CD4-positive, alpha-beta T cell treated with Interleukin-4 for 1 hour (primary cell): Measurements from ENCODE around the gene ZNF503.

Experiments used
- DNase-seq, 2 donors: peaks; one replicate each; pipeline ENCODE4 v3.0.0-alpha.2; 2020 to 2022

ZNF503 gene

DNA sequence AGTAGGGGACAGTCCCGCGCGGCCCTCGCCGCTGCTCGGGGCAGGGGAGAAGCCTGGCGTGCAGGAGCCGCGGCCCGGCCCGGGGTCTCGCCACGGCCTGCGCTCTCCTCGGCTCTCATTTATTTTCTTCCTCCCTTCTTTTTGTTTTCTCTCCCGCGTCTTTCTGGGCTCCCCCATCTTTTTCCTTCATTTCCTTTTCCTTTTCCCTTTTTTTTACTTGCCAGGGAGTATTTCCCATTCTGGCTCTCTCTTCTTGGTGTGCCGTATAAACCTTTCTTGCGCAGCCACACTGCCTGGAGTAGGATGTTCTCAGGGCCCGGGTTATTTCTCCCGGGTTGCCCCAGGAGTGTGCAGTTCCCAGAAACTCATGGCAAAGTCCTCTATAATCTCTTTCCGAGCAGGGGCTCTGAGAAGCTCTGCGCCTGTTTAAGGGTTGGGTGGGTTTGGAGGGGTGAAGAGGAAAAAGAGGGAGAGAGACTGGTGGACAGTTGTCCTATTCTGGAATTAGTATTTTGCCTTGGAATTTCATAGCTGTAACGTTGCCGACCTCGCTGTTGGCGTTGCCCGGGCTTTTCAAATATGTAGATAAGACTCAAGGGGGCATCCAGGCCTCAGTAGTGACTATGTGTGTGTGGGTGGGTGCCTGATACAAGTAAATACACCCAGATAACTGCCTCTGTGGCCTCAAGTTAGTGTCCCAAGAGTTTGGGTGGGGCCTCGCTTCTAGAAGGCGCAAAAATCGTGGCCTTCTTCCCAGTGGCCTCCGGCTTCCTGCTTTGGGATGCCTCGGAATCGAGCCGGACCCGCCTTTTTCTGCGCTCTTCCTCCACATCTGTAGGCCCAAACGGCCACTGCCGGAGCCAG, 4.3 kb upstream of the ZNF503 start:
- DNase-seq, result no peak

DNA sequence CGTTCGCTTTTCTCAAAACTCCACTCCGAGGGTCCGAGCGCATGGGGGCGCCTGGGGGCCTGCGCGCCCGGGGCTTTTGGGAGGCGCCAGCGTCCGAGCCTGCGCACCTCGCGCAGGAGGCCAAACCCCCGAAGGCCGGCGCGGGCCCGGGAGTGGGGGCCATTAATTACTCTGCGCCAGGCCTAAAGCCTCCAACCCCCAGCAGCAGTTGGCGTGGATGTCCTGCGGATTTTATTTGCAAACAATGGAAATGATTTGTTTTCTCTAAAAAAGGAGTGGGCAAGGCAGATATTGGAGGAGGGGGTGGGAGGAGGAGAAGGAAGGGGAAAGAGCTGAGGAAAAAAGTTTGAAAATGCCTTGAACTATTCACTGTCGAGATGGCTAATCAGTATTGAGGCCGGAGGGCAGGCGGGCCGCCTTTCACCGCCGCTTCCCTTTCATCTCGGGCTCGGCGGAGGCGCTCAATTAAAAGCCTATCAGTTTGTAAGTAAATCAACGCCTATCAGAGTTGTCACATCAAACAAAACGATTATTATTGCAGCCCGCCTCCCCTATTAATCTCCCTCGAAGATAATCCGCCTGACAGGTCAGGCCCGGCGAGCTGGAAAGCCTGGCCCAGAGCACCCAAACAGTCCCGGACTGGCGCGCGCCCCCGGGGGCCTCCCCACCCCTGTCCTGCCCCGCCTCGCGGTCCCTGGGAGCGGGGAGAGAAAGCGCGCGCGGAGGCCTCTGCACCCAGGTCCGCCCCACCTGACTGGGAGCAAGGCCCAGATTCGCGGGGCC, 3.4 kb upstream of the ZNF503 start:
- no peak for DNase-seq

DNA sequence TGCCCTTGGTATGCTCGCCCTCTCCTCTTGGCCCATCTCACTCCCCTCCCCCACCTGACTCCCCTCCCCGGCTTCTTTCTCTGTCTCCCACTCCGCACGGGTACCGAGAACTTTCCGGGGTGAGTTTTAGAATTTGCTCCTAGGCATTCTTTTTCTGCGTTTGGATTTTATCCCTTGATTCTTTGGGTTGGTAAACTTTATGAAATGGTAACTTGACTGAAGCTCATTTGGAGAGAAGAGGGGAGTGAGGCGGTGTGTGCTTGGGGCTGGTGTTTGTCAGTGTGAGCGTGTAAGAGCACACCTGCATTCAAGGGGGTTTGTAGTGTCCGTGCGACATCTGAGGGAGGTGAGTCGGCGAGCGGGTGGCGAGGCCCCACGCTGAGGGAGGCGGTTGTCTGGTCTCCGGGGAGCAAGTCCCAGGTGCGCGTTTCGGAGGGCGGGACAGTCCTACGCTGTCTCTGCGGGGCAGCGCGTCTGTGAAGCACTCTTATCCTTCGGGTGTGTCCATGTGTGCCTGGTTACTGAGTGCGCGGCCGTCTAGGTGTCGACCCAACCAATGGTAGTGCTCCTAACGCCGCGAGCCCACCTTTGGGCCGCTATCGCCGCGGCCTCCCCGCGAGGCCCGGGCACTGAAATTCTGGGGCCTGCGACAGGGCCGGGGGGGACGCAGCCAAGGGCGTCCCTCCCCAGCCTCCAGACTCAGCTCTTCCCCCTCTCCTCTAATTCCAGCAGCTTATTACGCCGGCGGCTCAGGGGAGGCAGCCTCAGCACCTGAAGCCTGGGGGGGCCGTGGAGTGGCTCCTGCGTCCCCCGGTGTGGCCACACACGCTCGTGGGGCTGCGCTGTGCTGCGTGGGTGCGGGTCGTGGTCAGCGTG, 2.6 kb upstream of the ZNF503 start:
- DNase-seq, result no peak

DNA sequence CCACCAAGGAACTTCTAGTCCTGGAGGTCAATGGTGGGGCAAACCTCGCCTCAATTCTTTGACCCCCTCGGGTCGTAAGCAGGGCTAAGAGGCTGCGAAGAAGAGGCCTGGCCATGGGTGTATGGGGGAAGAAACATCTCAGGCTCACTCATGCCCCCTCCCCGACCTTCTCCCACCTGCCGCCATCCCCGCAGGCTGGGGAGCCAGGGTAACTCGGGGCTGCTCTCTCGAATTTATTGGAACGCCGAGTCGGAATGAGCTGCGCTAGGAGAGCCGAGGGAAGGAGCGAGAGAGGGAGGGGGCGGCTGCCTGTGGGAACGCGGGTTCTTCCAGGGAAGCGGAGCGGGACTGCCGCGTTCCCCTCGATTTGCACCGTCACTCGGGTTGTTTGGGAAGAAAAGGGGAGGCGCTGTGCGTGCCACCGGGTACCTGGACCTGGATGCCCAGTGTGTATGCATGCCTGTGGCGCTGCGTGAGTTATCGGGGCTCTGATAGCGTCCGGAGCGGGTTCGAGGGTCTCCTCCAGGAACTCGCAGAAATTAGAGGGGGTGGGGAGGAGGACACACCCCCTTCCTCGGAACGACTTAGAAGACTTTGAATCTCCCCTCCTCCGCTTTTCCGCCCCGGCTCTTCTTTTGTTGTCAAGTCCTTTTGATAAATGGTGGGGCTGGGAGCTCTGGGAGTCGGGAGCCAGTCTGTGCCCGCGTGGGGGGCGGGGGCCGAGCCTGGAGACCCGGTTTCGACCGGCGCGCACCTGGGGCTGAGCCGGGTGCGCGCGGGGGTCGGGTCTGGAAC, 1.8 kb upstream of the ZNF503 start:
- no peak for DNase-seq

DNA sequence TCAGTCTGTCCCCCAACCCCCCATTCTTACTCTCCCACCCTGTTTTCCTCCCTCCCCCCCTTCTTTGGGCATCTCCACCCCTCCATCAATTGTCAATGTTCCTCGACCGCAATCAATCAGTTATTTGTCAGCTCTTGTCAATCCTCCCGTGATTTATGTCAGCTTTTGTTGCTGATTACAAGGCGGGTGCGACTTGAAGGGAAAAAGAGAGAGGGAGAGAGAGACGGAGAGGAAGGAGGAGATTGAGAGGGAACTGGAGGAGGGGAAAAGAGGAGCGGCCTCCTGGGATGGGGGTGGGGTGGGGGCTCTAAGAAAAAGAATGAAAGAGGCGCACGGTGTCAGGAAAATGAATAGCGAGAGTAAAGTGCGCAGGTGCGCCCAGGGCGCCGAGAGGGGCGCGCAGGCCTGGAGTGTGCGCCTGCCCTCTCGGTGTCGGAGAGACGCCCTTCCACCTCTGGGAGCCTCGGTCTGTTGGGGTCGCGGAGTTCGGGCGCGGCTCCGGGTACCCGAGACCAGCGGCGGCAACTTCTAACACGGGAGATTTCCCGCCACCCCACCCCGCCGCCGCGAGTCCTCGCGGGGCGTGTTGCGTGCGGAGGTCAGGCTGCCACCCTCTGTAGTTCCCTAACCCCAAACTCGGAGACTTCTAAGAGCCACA, 1.1 kb upstream of the ZNF503 start:
- no peak for DNase-seq

DNA sequence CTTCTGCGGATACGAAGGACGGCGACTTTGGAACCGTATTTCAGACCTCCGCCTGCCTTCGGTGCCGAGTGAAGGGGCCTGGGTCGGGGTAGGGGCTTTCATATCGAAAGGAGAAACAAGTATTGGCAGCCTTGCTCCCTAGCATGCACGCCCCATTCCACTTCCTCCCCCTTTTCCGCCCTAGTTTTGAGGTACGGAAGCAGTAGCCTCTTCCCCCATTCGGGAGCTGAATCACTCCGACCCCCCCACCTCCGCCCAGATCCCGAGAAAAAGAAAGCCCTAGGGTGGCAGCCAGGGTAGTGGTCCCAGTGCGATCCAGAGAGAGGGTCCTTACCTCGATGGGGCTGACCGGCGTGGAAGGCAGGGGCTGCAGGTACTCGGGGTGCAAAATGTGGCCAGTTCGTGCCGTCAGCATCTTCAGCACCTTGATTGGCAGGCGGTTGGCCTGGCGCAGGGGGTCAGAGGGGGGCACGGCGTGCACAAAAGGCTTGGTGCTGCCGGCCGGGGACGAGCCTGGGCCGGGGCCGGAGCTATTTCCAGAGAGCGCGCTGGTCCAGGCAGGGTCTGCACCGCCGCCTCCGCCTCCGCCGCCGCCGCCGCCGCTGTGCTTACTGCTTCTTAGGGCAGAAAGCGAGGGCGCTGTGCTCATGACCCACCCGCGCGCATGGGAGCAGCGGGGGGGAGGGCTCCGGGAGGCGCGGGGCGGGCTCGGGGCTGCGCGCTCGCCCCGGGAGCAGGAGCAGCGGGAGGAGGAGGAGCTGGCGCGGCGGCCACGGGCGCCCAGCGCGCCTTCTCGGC, 594 bp downstream of the ZNF503 start:
- no peak for DNase-seq

DNA sequence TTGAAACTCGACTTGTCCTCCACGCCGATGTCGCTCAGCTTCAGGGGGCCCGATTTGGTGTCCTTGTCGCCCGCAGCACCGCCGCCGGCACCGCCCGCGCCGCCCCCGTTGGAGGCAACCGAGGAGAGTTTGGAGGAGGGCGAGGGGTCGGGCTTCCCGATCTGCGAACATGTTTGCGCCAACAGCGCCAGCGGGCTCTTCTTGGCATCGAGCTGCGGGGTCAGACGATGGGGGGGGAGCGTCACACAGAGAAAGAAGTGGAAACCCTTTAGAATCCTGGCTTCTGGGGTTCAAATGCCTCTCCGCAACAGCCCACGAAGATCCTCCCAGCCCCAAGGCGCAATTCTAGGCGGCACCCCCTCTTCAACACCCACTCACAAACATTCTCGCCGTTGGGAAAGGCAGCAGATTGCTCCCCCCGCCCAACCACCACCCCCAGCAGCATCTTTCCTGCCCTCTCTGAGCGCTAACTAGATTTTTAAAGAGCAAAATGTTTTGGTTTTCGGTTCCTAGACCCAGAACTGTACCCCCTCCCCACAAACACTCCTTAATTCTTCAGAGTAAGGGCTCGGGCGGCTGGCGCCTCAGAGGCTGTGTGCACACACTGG, 1.3 kb downstream of the ZNF503 start:
- no peak for DNase-seq

DNA sequence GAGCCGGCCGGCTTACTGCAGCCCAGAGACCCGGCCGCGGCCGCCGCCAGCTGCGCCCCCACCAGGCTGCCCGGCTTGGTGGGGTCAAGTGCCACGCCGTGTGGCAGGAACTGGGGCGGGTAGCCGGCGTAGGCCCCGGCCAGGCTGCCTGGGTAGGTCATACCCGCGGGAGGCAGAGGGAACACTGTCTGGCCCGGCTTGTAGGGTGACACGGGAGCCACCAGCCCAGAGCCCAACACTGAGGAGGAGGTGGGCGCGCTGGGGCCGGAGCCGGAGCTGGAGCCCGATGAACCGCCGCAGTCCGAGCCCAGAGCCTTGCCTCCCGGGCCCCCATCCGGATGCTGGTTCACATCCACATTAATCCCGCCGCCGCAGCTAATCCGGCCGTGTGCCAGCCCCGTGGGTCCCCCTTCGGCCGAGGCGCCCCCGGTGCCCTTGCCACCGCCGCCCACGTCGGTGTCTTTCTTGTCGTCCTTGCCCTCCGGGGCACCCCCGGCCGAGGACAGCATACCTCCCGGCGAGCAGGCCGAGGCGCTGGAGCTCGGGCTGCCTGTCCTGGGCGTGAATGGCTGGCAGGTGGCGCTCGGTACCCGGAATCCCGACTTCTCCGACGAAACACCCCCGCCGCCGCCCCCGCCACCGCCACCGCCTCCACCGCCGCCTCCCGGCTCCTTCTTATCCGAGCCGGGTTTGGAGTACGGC, 2.0 kb downstream of the ZNF503 start:
- DNase-seq, result peak; percentile 36 to 60

DNA sequence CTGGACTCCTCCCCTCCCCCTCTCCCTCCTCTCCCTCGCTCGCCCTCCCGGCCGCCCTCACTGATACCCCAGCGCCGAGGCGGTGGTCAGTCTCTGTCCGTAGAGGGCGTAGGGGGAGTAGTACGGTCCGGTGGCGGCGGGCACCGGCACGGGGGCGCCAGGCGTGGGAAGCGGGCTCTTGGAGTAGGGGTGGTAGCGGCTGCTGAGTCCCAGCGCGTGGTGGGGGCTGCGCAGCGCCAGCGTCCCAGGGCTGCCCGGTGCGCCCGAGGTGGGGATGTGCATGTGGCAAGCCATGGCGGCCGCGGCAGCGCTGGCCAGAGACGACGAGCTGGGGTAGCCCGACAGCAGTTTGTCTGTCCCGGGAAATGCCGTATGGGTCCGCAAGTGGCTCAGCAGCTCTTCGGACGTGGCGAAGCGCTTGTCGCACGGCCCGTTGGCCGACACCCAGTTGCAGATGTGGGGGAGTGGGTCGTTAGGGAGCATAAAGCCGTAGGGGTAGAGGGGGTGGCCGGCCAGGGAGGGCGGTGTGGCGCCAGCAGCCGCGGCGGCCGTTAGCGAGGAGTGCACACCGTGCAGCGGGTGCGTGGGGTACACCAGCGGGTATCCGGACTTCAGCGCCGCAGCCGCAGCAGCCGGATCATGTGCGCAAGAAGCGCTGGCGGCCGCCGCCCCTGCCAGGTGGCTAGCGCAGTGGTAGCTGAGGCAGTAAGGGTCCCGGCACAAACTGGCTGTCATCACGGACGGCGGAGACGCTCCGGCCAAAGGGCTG, 2.7 kb downstream of the ZNF503 start:
- DNase-seq, result no peak

DNA sequence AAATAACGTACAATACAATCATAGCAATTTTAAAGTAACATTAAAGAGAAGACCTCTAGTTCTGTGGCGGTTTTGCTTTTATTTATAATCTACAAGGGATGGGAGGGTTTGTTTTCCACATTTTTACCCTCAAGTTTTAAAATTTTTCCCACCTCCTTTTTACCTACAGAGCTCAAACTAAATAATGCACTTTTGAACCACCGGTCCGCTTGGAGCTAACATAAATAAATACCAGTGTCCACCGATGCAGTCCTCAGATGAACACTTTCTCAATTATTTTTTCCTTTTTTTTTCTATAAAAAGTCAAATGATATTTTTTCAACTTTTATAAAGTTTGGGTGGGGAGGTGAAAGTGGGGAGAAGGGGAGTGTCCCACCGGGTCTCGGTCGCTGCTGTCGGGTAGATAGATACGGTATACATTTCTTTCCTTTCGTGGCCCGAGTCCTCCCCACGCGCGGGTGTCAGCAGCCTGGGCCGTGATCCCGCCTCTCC, 3.3 kb downstream of the ZNF503 start:
- no peak for DNase-seq

DNA sequence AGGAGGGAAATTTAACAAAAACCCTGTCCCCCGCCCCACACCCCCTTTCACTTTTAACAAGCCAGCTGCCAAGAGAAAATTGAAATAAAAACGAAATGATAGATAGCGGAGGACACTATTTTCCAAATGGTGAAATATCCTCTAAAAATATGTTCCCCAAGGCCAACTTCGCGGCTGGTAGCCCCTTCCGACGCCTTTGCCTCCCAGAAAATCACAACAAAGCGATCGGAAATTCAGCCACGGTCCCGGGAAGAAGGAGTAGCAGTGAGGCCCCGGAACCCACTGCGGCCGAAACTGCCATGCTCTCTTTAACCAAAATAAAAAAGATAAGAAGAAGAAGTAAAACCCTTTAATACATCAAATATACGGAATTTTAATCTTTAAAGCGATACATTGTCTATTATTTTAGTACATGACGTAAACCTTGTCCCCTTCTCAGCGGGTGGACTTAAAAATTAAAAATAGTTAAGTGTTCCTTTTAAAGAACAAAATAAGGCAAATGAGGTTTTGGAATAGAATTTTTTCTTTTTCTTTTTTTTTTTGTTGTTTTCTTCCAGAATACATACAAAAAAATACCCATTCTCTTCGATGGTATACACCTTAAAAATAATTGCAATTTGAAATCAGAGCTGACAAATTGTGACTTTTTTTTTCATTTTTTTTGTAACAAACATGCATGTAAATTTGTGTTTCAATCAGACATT, 3.9 kb downstream of the ZNF503 start:
- no peak for DNase-seq

DNA sequence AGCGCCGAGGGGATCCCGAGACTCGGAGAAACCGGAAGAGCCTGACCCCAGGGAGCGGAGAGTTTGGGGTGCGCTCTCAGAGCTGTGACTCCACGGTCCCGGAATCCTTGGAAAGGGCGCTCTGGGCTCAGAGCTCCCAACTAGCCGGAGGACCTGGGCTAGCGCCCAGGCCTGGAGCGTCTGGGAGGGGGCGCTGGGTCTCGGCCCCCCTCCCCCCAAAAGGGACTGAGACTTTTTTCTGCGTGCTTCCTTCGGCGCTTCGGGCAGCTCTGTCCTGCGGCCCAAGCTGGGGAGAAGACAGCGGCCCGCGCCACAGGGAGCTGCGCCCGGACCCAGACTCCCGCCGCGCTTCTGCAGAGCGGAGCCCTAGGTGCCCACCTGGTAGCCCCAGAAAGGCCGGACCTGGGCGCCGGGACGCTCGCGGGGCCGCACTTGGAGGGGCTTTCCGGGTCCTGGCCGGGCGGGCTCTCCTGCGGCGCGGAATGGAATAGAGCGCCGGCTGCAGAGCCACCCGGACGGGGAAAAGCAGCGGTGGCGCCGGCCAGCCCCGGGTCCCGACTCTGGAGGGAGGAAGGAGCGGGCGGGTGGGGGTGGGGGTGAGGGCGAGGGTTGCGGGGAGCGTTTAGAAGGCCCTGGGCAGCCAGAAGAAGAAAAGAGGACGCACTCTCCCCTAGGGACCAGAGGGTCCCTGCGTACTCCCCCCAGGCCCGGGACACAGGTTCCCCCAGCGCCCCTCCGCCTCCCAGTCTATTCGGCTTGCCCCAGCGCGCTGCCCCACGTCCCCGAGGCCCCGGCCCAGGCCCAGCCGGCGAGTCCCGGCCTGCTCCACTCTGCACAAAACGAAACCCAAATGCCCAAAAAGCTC, 4.7 kb downstream of the ZNF503 start:
- DNase-seq, result no peak

DNA sequence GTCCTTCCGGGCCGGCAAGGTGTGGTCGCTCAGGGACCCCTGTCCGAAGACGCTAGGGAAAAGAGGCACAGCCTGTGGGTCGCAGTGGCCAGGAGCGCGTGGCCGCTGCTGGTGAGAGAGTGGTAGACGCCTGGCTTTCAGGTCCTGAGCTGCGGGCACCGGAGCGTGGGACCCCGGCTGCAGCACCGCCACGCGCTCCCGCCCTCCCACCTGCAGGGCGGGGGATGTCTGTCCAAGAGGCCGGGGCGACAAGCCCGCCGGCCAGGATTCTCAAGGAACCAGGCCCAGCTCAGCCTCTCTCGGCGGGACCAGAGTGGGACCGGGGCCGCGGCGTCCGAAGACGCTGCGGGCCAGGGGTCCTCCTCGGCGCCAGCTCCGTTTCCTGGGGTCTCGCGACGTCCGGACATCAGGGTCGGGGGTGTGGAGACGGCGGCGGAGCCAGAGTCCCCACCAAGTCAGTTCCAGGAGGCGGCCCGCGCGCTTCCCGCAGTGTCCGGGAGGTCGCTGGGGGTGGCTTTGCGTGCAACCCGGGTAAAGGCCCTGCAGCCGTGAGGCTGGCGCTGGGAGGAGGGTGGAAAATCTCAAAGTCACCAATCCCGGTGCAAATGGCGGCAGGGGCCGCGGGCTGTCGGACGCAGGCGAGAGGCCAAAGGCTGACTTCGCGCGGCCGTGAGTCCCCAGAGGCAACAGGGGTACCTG, 5.5 kb downstream of the ZNF503 start:
- no peak for DNase-seq

DNA sequence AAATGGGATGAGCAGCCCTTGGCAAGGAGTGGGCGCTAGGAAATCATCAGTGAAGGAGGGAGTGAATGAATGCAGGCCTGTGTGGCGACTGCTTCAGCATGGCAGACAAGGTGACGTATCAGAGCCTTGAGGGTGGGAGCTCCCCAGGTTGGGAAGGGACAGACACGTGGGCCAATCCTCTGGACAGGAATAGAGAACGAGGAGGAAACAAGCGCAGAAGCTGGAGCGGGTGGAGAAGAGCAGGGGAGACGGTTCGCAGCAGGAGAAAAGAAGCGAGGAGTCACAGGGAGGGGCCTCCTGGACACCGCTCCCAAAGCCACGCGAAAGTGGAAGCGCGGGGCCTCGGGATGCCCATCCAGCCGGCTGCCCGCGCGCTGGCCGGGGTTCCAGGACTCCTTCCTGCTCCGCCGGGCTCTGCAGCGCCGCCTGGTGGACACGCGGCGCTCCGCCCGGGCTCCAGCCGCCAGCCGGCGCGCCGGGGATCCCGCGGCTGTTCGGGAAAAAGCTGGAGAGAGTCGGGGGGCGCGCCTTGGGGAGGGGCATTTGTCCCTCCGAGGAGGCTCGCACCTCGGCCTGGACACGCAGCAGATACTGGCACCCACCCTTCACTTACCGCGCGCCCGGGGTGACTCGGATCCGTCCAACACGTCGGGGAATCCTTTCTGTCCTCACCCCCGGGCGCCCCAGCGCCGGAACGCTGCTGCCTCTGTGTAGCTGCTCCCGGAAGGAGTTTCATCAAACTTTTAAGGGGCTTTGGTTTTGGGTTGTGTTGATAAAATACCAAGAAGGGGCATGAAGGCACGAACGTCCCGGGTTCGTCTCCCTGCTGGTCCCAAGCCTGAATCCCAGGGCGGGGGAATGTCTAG, 6.3 kb downstream of the ZNF503 start:
- no peak for DNase-seq

DNA sequence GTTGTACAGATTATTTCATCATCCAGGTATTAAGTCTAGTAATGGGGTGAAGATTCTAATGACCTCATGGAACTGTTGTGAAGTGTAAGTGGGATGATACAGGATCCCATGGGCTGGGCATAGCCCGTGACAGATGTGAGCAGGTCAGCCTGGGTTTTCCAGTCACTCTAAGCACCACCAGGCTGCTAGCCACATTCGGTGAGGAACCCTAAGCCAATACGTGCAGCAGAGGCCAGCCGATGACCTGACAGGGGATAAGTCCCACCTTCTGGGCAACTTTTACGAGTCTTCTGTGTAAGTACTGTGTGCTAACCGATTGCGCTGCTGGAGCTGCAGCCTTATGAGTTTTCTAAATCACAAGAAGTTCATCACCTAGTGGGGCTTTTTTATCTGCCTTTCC, 7.3 kb downstream of the ZNF503 start:
- no peak for DNase-seq

DNA sequence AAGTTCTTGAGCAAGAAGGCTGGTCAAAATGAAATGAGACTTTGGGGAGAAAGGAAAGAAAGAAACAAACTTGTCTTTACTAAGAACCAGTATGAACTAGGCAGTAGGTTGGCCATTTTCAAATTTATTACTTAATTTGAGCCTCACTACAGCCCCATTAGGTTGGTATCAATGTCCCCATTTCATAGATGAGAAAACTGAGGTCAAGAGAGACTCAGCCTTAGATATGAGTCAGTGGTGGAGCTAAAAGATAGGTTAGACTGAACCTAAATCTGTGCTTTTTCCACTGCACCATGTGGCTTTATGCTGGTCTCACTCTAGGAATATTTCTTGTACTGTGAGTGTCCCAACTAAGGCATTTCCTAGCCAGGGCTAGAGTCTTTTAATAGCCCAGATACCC, 8.8 kb downstream of the ZNF503 start:
- no peak for DNase-seq
